GM10248 (cell line): ENCODE measurements around the gene ELMO2.

Source experiments
- CTCF ChIA-PET: fragments of 300-600 bp; sonication (Branson Sonifier 250); formaldehyde crosslinking; extraction: SDS; loops from one replicate; lab custom pipeline; 2021; ENCODE audit warnings: antibody characterized with exemption; lab: Yijun Ruan, JAX
- POLR2A ChIA-PET: fragments of 350-650 bp; sonication (Branson Sonifier 250); formaldehyde crosslinking; extraction: SDS; loops from one replicate; lab custom pipeline; 2020; ENCODE audit warnings: antibody characterized with exemption; lab: Yijun Ruan, JAX
- DNase-seq: peaks from one replicate; pipeline ENCODE4 v3.0.0; 2012; ENCODE audit errors: extremely low spot score
- TF ChIP-seq, protein P1 (sequence below): IDR thresholded peaks from 2 replicates; pipeline ENCODE4 v1.5.1; 2012; ENCODE audit warnings: mild to moderate bottlenecking, low read depth; ENCODE audit errors: extremely low read depth, missing control alignments, control extremely low read depth

The ELMO2 gene

DNA sequence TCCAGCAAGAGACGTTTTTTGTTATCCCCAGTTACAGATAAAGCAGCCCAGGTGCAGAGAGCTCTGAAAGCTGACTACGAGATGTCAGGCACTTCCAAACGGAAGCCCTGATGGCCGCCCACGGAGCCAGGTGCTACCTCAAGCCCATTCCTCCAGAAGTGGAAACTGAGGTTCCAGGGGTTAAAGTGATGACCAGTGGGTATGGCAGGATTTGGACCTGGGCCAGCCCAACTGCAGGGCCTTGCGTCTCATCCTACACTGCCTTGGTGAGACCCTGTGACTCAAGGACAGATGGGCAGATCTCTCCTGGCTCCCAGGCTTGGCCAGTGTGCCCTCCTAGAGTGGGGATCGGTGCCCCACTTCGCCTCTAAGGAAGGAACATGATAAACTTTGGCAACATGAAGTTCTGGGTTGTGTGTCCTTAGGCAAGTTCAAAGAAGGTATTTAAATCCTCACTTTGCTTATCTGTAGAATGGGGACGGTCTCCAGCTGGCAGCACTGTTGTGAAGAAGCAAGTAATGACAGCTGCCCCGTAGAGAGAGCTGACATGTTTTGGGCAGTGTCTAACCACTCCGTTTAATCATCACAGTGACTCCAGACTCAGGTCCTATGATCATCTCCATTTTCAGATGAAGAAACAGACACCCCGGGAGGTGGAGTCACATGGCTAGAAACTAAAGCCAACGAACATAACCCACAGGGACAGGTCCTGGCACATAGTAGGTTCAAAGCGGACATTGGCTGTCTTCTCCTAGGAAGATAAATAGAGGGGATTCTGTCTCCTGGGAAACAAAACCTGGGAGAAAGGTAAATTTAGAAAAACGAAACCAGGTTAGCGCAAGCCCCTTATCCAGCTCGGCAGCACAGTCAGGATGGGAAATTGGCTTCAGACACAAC, 63.7 kb downstream of the ELMO2 start:
- CTCF ChIA-PET: interaction anchor here (1.4 kb wide), 1 partner anchor 36 kb away, joined by 4 read pairs; no protein-coding TSS in a partner anchor
- POLR2A ChIA-PET: no interaction called here
- TF ChIP-seq, protein P1, sequence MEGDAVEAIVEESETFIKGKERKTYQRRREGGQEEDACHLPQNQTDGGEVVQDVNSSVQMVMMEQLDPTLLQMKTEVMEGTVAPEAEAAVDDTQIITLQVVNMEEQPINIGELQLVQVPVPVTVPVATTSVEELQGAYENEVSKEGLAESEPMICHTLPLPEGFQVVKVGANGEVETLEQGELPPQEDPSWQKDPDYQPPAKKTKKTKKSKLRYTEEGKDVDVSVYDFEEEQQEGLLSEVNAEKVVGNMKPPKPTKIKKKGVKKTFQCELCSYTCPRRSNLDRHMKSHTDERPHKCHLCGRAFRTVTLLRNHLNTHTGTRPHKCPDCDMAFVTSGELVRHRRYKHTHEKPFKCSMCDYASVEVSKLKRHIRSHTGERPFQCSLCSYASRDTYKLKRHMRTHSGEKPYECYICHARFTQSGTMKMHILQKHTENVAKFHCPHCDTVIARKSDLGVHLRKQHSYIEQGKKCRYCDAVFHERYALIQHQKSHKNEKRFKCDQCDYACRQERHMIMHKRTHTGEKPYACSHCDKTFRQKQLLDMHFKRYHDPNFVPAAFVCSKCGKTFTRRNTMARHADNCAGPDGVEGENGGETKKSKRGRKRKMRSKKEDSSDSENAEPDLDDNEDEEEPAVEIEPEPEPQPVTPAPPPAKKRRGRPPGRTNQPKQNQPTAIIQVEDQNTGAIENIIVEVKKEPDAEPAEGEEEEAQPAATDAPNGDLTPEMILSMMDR: no peak
- DNase-seq: no peak

DNA sequence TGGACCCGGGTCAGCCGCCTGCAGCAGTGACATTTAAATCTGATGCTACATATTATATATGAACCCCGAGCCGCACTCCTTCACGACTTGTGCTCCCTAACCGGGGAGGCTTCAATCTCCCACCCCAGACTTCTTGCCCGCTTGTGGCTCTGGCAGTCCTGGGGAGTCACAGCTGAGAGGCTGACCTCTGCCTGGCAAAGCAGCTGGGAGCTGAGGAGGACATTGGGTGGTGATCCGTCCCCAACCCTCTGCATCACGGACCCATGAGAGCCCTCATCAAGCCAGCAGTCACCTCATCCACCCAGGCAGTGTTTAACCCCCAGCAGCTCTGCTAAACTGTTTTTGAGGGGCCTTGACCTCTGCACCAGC, 64.4 kb downstream of the ELMO2 start:
- TF ChIP-seq, protein P1: no peak
- no peak for DNase-seq
- ChIA-PET CTCF (interaction anchor here (1.0 kb wide), 1 partner anchor 35 kb away, joined by 3 read pairs; no protein-coding TSS in a partner anchor), POLR2A (no interaction called here)

DNA sequence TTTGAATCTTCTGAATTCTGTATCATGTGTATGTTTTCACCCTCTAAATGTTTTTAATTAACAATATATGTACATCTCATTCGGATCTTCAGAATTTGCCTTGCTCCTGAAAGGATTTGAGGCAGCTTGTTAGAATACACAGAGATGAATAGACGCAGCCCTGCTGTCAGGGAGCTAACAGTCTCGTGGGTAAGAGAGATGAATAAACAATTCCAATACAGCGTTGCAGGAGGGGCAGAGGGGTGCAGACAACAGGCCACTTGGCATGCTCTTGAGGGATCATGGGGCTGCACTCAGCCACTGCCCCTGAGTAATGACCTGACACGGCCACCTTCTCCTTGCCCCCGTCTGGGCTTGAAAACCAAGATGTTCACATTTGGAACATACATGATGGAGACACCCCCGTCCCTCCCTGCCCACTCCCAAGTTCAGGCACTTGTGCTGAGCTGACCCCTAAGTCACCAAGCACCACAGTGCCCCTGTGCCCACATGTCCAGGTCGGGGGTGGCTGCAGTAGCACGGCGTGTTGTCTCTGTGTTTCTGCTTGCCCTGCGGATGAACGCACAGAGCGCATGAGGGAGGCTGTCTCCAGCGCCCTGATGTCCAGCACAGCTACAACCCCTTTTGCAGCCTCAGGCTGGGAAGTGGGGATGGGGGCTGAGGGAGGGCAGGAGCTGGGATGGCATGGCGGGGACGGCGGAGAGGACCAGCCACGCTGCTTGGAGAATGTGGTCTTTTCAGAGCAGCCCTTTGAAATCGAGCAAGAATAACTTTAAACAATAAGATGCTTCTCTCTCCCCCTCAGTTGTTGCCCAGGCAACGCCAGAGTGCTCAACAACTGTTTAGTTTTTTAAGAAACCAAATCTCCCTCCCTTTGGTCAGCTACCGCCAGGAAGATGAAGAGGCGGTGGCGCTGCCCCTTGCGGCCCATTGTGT, 65.1 kb downstream of the ELMO2 start:
- CTCF ChIA-PET: interaction anchor here (1.0 to 1.3 kb wide), 2 partner anchors 8 to 34 kb away, joined by 3 to 5 read pairs; no protein-coding TSS in a partner anchor
- no peak for DNase-seq
- POLR2A ChIA-PET: no interaction called here
- TF ChIP-seq, protein P1: no peak

DNA sequence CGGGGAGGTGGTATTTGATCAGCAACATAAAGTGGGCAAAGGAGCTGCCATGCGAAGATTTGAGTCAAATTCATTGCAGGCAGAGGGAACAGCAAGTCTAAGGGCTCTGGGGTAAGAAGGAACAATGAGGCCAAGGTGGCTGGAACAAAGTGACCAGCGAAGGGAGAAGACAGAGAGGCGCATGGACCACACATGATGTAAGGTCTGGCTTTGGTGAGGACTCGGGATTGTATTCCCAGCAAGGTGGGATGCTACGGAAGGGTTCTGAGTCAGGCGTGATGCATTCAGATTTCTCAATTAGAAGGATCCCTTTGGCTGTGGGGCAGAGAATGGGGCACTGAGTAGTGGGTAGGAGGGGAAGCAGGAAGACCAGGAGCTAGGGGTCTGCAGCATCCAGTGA, 67.4 kb downstream of the ELMO2 start:
- TF ChIP-seq, protein P1: no peak
- CTCF ChIA-PET: interaction anchor here (1.3 kb wide), 1 partner anchor 10 kb away, joined by 9 read pairs; no protein-coding TSS in a partner anchor
- POLR2A ChIA-PET: no interaction called here
- no peak for DNase-seq

DNA sequence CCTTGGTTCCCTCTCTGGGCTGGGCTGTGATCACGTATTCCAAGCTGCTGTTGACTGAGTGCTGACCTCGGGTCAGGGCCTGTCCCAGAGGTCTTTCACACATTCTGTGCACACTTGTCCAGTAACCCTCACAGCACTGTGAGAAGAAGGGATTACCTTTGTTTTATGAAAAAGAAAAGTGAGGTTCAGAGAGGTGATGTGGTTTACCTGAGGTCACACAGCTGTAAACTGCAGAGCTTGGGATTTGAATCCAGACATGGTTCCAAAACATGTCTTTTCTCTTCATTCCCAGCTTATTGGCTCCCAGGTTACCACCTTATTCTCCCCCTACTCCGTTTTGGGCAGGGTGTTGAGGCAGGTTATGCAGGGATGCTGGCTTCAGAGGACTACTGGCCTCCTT, 69.7 kb downstream of the ELMO2 start:
- TF ChIP-seq, protein P1: no peak
- POLR2A ChIA-PET: interaction anchor here (0.7 to 0.8 kb wide), 2 partner anchors 10 to 50 kb away, joined by 3 to 9 read pairs; no protein-coding TSS in a partner anchor
- CTCF ChIA-PET: interaction anchor here (1.6 to 1.9 kb wide), 2 partner anchors 10 to 12 kb away, joined by 4 to 11 read pairs; no protein-coding TSS in a partner anchor
- no peak for DNase-seq
